D721Med (cell line): Measurements from ENCODE around the gene ANO8.

Source experiments
- DNase-seq: peaks from one replicate; pipeline ENCODE4 v3.0.0; 2011; ENCODE audit warnings: low spot score; ENCODE audit not compliant: insufficient read length
- FAIRE-seq: peaks from 2 replicates; lab custom pipeline; 2011; peaks lifted over from hg19 to GRCh38; lab: Jason Lieb, UNC
- TF ChIP-seq, protein P1 (sequence below): IDR thresholded peaks from 2 replicates; pipeline ENCODE4 v1.5.1; 2012; ENCODE audit warnings: mild to moderate bottlenecking, control low read depth; ENCODE audit not compliant: insufficient read depth; ENCODE audit errors: missing control alignments

Gene ANO8

DNA sequence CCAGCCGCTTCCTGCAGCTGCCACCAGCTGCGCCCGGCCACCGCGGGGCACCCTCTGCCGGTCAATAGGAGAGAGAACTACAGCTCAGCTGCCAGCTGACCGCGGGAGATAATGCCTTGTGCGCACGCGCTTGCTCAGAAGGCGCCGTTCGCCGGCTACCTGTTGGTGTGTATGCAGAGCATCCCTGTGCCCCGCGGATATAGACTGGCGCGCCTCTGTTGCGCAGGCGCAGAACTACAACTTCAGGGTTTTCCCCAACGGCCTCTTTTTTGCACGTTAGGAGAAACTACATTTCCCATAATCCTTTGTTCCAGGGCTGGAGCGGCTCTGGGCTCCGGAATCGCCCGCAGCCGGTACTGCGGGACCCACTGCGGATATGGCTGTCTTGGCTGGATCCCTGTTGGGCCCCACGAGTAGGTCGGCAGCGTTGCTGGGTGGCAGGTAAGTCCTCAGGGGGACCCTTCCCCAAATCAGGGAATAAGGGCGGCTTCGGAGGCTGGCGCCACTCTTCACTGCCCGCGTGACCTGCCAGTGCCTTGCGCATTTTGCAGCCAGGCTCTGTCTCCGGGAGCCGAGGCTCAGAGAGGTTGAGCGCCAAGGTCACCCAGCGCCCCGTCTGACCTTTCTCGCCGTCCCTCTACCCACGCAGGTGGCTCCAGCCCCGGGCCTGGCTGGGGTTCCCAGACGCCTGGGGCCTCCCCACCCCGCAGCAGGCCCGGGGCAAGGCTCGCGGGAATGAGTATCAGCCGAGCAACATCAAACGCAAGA is 29.0 kb downstream of the ANO8 start, which contains the start of gene MRPL34:
TSS of gene MRPL34 (plus strand) at position 356 of the 768 bp plus-strand sequence. CDS start at position 377, 21 bp downstream.
- TF ChIP-seq, protein P1, sequence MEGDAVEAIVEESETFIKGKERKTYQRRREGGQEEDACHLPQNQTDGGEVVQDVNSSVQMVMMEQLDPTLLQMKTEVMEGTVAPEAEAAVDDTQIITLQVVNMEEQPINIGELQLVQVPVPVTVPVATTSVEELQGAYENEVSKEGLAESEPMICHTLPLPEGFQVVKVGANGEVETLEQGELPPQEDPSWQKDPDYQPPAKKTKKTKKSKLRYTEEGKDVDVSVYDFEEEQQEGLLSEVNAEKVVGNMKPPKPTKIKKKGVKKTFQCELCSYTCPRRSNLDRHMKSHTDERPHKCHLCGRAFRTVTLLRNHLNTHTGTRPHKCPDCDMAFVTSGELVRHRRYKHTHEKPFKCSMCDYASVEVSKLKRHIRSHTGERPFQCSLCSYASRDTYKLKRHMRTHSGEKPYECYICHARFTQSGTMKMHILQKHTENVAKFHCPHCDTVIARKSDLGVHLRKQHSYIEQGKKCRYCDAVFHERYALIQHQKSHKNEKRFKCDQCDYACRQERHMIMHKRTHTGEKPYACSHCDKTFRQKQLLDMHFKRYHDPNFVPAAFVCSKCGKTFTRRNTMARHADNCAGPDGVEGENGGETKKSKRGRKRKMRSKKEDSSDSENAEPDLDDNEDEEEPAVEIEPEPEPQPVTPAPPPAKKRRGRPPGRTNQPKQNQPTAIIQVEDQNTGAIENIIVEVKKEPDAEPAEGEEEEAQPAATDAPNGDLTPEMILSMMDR, result peak; percentile 59
- FAIRE-seq, result no peak
- DNase-seq, result peak; percentile 77

DNA sequence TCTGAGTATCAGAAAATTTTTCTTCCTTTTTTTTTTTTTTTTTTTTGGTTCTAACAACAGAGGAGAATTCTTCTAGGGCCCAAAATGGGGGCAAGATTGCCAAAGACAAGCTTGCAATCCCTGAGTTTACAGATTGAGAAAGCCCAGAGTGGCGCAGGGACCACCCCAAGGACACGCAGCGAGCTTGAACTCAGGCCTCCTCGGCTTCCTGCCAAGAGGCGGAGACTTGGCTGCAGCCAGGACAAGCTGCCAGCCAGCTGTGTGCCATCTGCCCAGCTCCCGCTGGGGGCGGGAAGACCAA is 29.5 kb downstream of the ANO8 start:
- TF ChIP-seq, protein P1, result no peak
- FAIRE-seq, result no peak
- no peak for DNase-seq

DNA sequence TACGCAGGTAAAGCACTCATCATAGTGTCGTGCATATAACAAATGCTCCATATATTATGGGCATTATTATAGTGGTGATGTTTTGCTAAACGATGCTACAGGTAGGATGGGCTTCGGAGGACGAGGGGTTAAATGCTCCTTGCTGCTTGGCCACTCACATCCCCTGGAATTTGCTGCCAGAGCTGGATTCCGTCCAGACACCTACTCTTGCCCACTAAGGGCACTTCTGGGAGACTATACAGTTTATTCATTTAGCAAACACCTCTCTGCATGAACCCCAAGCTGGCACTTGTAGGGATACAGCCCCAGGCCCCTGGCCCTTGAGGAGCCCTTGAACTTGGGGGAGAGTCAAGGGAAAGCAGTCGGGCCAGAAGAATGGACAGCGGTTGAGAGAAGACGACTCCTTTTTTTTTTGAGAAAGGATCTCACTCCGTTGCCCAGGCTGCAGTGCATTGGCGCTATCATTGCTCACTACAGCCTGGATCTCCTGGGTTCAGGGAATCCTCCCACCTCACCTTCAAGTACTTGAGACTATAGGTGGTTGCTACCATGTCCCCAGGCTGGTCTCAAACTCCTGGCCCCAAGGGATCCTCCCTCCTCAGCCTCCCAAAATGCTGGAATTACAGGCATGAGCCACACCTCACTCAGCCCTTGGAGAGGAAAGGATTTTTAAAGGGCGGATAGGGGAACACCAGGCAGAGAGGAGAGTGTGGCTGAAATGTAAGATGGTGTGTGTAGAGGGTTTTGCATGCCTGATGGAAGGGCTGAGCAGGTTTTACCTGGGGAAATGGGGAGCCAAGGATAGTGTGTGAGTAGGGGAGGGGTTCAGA is 30.1 kb downstream of the ANO8 start:
- DNase-seq, result no peak
- no peak for FAIRE-seq
- TF ChIP-seq, protein P1, result no peak

DNA sequence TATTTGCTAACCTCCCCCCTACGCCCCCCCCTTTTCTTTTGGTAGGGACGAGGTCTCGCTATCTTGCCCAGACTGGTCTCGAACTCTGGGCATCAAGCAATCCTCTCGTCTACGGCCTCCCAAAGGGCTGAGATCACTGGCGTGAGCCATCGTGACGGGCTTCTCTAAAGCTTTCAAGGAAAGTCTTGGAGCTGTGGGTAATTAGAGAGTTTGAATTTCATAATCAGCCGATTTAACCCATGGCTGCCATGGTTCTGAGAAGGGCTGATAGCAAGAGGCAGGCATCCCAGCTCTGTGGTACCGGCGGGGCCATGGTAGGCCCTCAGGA is 30.8 kb downstream of the ANO8 start:
- no peak for DNase-seq
- no peak for FAIRE-seq

DNA sequence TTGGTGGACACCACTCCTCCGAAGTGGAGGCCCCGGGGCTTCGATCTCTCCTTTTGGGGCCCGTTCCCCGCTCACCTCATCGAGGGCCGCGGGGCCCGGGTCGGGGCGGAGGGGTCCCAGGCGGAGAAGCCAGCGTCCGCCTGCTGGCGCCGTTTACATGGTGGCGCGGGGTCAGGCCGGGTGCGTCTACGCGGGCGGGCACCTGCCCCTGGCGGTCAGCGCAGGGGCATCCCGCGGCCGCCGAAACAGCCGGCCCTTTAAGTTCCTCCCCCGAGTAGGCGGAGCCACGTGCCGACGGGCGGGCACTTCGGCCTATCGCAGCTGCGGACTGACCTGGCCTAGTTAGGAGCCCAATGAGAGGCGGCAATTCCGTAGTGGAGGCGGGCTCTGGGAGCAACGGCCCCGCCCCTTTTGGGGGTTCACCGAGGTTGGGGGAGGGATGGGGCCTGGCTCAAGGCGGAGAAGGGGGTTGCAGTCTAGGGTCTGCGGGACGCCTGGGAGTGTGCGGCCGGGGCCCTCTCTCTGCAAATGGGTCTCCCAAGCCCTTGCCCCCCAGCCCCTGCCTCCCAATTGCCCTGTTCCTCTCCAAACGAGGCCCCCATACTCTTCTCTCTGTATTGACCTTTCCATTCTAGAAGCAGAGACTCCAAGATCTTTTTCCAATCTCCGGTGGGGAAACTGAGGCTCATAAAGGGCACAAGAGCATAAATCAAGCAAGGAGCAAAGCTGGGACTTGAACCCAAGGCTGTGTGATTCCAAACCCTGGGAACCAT is 31.3 kb downstream of the ANO8 start, which contains the start of gene ABHD8:
TSS of gene ABHD8 (minus strand) at position 259 of the 773 bp plus-strand sequence. CDS start 1,809 bp downstream, outside the sequence.
- TF ChIP-seq, protein P1, result no peak
- peak; percentile 78 for DNase-seq
- no peak for FAIRE-seq

More for the DNA sequence above, 30.8 kb downstream of the ANO8 start:
- TF ChIP-seq, protein P1, result no peak

DNA sequence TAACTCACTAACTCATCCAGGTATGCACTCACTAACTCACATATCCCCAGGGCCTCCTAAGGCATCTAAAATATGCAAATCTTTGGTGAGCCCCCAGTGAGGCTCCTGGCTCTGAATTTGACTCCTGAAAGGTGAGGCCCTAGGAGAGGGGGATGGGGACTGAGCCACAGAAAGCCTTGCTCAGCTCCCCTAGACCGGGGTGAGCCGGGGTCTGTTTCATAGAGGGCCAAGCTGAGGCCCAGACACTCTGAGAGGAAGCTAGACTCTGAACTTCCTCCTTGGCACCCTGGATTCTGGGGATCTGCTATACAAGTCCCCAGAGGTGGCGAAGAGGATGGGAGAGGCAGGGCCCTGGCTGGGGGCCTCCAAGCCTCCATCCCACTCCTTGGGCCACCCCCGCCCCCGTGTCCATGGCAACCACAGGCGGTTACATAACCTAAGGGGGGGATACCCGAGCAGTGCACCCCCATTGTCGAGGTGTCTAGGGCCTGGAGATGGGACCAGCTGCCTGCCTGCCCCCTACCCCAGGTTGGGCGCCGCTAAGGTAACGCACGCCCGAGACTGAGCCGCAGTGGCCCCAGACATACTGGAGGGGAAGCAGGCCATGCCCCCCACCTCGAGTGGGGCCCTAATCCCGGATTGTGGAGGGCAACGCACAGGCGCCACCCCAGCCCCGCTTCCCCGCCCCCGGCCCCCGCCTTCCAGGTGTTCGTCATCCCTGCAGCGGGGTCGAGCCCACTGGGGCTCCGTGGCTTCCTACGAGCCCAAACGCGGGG is 32.1 kb downstream of the ANO8 start:
- TF ChIP-seq, protein P1, result no peak
- FAIRE-seq, result no peak
- no peak for DNase-seq
